ENCODE results near the gene COL13A1. TPM values are rescaled to one million over a fixed set of nuclear protein-coding genes. Genes with fewer than 3 reads are reported as not detected.
A peak's percentile ranks its signal among the peaks of the same experiment; 100 is the strongest.

Gene COL13A1
- total RNA-seq, 1 donor from 2014 or later = 0.86 TPM

GRCh38 chr10:69816521-69816920, 14.8 kb downstream of the COL13A1 start:
- Mint-ChIP-seq H3K27me3 (ENCODE audit: low read depth, unreplicated experiment) (peaks cover 46% of the 10 kb centered on the region), H3K36me3 (ENCODE audit: low read depth, unreplicated experiment) (peaks cover 5% of the 10 kb centered on the region), H3K4me3 (ENCODE audit: unreplicated experiment) (no peak overlapping the region), H3K4me1 (ENCODE audit: low read depth, unreplicated experiment) (no peaks in the 10 kb centered on the region), H3K27ac (ENCODE audit: unreplicated experiment) (no peak overlapping the region), H3K9me3 (ENCODE audit: unreplicated experiment) (peaks cover 11% of the 10 kb centered on the region)
- H3K36me3 ChIP-seq (ENCODE audit: insufficient read depth, low read length) = no peaks in the 10 kb centered on the region
- H2AFZ ChIP-seq (ENCODE audit: low read depth, low read length) = no peak overlapping the region
- H3K4me2 ChIP-seq (ENCODE audit: low read length) = no peak overlapping the region
- H3K79me2 ChIP-seq (ENCODE audit: insufficient read depth, low read length) = peaks cover 86% of the 10 kb centered on the region
- no peak for FAIRE-seq
- H3K4me1 ChIP-seq (ENCODE audit: insufficient read depth, low read length) = peaks cover 16% of the 10 kb centered on the region
- H3K4me3 ChIP-seq (ENCODE audit: insufficient read depth, low read depth, low read length) = no peak overlapping the region
- no peak for DNase-seq (ENCODE audit: low read depth)
- no peak for TF ChIP-seq EZH2 (IDR thresholded peaks at IDR 0.05; ENCODE audit: insufficient read depth, low read length)
- no peak for TF ChIP-seq CTCF (IDR thresholded peaks at IDR 0.05; ENCODE audit: insufficient read depth, low read depth, low read length)
- no peaks in the 10 kb centered on the region for H3K27me3 ChIP-seq (ENCODE audit: insufficient read depth, low read length)
- H3K27ac ChIP-seq (ENCODE audit: low read depth, low read length) = no peak overlapping the region
- no peaks in the 10 kb centered on the region for H3K9me3 ChIP-seq (ENCODE audit: insufficient read depth, low read depth, low read length)
- H4K20me1 ChIP-seq (ENCODE audit: insufficient read depth, low read length) = peaks cover 37% of the 10 kb centered on the region
- no peak overlapping the region for H3K9ac ChIP-seq (ENCODE audit: low read length)

GRCh38 chr10:69817078-69817581, 15.4 kb downstream of the COL13A1 start:
- Mint-ChIP-seq H3K4me1 (ENCODE audit: low read depth, unreplicated experiment) (no peaks in the 10 kb centered on the region), H3K9me3 (ENCODE audit: unreplicated experiment) (peaks cover 12% of the 10 kb centered on the region), H3K27ac (ENCODE audit: unreplicated experiment) (no peak overlapping the region), H3K27me3 (ENCODE audit: low read depth, unreplicated experiment) (peaks cover 45% of the 10 kb centered on the region), H3K36me3 (ENCODE audit: low read depth, unreplicated experiment) (peaks cover 5% of the 10 kb centered on the region), H3K4me3 (ENCODE audit: unreplicated experiment) (no peak overlapping the region)
- Histone ChIP-seq H3K9me3 (ENCODE audit: insufficient read depth, low read depth, low read length) (no peaks in the 10 kb centered on the region), H3K4me2 (ENCODE audit: low read length) (no peak overlapping the region), H3K36me3 (ENCODE audit: insufficient read depth, low read length) (no peaks in the 10 kb centered on the region), H3K4me1 (ENCODE audit: insufficient read depth, low read length) (peaks cover 16% of the 10 kb centered on the region), H3K27me3 (ENCODE audit: insufficient read depth, low read length) (no peaks in the 10 kb centered on the region), H4K20me1 (ENCODE audit: insufficient read depth, low read length) (peaks cover 32% of the 10 kb centered on the region), H3K4me3 (ENCODE audit: insufficient read depth, low read depth, low read length) (no peak overlapping the region), H3K9ac (ENCODE audit: low read length) (no peak overlapping the region), H2AFZ (ENCODE audit: low read depth, low read length) (no peak overlapping the region), H3K27ac (ENCODE audit: low read depth, low read length) (no peak overlapping the region), H3K79me2 (ENCODE audit: insufficient read depth, low read length) (peaks cover 80% of the 10 kb centered on the region)
- TF ChIP-seq EZH2 (IDR thresholded peaks at IDR 0.05; ENCODE audit: insufficient read depth, low read length) = no peak
- no peak for TF ChIP-seq CTCF (IDR thresholded peaks at IDR 0.05; ENCODE audit: insufficient read depth, low read depth, low read length)
- FAIRE-seq = no peak
- DNase-seq (ENCODE audit: low read depth) = no peak

- H3K79me2 ChIP-seq (ENCODE audit: insufficient read depth, low read length) = peaks cover 65% of the 10 kb centered on the region
- H2AFZ ChIP-seq (ENCODE audit: low read depth, low read length) = no peak overlapping the region
- TF ChIP-seq CTCF (IDR thresholded peaks at IDR 0.05; ENCODE audit: insufficient read depth, low read depth, low read length) = no peak
- TF ChIP-seq EZH2 (IDR thresholded peaks at IDR 0.05; ENCODE audit: insufficient read depth, low read length) = no peak
- Mint-ChIP-seq H3K4me3 (ENCODE audit: unreplicated experiment) (no peak overlapping the region), H3K27me3 (ENCODE audit: low read depth, unreplicated experiment) (peaks cover 47% of the 10 kb centered on the region), H3K27ac (ENCODE audit: unreplicated experiment) (no peak overlapping the region), H3K9me3 (ENCODE audit: unreplicated experiment) (peaks cover 12% of the 10 kb centered on the region), H3K4me1 (ENCODE audit: low read depth, unreplicated experiment) (no peaks in the 10 kb centered on the region), H3K36me3 (ENCODE audit: low read depth, unreplicated experiment) (peaks cover 5% of the 10 kb centered on the region)
- no peaks in the 10 kb centered on the region for H3K9me3 ChIP-seq (ENCODE audit: insufficient read depth, low read depth, low read length)
- DNase-seq (ENCODE audit: low read depth) = no peak
- H3K4me2 ChIP-seq (ENCODE audit: low read length) = peak overlapping the region; percentile 3
- peaks cover 24% of the 10 kb centered on the region for H4K20me1 ChIP-seq (ENCODE audit: insufficient read depth, low read length)
- no peaks in the 10 kb centered on the region for H3K27me3 ChIP-seq (ENCODE audit: insufficient read depth, low read length)
- no peak overlapping the region for H3K4me3 ChIP-seq (ENCODE audit: insufficient read depth, low read depth, low read length)
- FAIRE-seq = no peak
- no peaks in the 10 kb centered on the region for H3K36me3 ChIP-seq (ENCODE audit: insufficient read depth, low read length)
- H3K4me1 ChIP-seq (ENCODE audit: insufficient read depth, low read length) = peaks cover 16% of the 10 kb centered on the region
- no peak overlapping the region for H3K27ac ChIP-seq (ENCODE audit: low read depth, low read length)
- H3K9ac ChIP-seq (ENCODE audit: low read length) = no peak overlapping the region
These were observed 17.1 kb downstream of the COL13A1 start for GRCh38 chr10:69818676-69819239.

All from astrocyte (in vitro differentiated cells and primary cell).